Coronary artery (tissue), 2 donors: ENCODE measurements around the gene PIGU.

Experiments
- DNase-seq: peaks from one replicate; pipeline ENCODE4 v3.0.0-alpha.2; 2017; ENCODE audit warnings: low spot score
- H3K27ac ChIP-seq, 2 donors: fragments of 200-600 bp; sonication (generic); one replicate each; pipeline ENCODE4 v1.5.1; 2016 to 2019
- H3K4me3 ChIP-seq: fragments of 200-600 bp; sonication (generic); 2 replicates; pipeline ENCODE4 v1.5.1; 2016; ENCODE audit warnings: mild to moderate bottlenecking, moderate library complexity
- CTCF ChIP-seq: fragments of 200-600 bp; sonication (generic); IDR thresholded peaks from one replicate; pipeline ENCODE4 v1.5.1; 2019; ENCODE audit warnings: antibody characterized with exemption

Gene PIGU

DNA sequence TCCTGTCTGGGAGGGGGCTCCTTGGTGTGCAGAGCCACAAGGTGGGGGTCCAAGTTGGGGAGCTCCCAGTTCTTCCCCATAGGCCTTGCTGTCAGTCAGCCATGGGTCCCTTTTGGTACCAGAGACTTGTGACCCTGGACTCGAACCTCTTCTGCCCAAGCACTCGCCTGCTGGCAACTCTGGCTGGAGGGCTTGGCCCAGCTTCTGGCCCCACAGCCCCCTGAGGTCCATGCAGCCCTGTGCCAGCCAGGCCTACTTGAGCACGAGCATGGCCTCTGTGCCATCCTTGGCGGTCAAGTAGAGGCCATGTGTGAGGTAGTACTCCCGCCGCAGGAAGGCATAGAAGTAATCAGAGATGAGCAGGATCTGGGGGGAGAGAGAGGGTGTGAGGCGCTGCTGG, 116.3 kb downstream of the PIGU start:
- no peak for TF ChIP-seq CTCF
- no peak for DNase-seq
- Histone ChIP-seq H3K27ac (peak overlapping the region in 1 of 2 donors; percentile 17), H3K4me3 (no peak overlapping the region)

GRCh38 chr20:34560141-34560523, 116.8 kb downstream of the PIGU start:
- Histone ChIP-seq H3K27ac (peak overlapping the region; percentile 92 to 98), H3K4me3 (peak overlapping the region; percentile 76)
- TF ChIP-seq CTCF = no peak
- DNase-seq = no peak

DNA sequence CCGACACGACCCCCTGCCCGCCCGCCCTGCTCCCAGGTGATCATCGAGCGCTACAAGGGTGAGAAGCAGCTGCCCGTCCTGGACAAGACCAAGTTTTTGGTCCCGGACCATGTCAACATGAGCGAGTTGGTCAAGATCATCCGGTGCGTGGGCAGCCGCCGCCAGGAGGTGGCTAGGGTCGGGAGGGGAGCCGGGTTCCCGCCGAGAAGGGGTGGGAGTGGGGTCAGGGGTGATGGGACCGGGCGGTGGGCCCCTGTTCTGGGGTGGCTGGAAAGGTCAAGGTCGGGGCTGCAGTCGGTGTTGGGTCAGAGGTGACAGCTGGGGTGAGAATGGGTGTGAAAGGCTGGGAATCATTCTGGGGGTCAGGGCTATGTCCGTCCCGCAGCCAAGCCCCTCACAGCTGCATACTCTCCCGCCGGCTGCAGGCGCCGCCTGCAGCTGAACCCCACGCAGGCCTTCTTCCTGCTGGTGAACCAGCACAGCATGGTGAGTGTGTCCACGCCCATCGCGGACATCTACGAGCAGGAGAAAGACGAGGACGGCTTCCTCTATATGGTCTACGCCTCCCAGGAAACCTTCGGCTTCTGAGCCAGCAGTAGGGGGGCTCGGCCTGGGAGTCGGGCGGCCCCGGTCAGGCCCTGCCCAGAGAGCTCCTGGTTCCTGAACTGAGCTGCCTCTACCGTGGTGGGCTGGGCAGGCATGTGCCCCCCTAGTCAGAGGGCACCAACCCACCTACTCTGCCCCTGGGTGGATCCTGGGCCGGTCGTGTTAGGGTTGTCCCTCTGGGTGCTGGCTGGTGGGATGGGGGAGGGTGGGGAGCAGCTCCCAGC, 117.4 kb downstream of the PIGU start:
- TF ChIP-seq CTCF = no peak
- no peak for DNase-seq
- Histone ChIP-seq H3K4me3 (peak overlapping the region; percentile 76), H3K27ac (peak overlapping the region; percentile 92 to 98)

DNA sequence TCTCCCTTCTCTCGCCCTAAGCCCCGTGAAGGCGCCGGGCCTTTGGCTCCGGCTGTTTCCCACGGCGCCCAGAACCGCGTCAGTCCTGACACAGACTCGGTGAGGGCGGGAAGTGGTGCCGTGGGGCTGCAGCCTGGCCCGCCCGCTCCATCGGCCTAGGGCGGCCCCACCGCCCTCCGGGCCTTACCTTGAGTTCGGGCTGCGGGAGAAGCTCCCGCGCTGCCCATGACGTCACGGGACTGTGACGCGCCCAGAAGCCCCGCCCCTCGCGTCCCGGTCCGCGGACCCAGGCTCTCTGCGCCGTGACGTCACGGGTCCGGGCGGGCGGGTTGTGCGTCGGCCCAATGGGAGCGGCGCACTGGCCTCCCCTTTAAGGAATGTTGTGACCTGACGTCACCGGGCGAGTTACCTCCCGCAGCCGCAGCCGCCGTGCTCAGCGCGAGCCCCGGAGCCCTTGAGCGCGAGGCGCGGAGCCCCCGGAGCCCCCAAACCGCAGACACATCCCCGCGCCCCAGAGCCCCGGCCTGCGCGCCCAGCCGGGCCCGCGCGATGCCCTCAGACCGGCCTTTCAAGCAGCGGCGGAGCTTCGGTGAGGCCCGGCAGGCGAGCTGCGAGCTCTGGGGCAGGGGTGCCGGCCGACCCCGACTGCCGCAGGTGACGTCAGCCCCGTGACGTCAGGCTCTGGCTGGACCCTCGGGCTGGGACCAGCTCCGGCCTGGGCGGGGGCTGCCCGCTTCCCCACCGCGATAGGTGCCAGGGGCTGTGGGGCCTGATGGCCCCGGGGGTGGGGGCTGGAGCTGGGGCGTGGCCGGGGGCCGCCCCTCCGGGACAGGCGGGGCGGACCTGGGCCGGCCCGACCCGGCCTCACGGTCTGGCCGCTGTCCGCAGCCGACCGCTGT, 118.3 kb downstream of the PIGU start, which contains the start of gene MAP1LC3A:
TSS of gene MAP1LC3A (plus strand) at position 399 of the 899 bp plus-strand sequence. CDS start at position 550, 151 bp downstream.
- Histone ChIP-seq H3K27ac (peak within 1 kb of the TSS; percentile 92 to 98), H3K4me3 (peak within 1 kb of the TSS; percentile 76)
- DNase-seq = peak; percentile 96
- TF ChIP-seq CTCF = no peak

DNA sequence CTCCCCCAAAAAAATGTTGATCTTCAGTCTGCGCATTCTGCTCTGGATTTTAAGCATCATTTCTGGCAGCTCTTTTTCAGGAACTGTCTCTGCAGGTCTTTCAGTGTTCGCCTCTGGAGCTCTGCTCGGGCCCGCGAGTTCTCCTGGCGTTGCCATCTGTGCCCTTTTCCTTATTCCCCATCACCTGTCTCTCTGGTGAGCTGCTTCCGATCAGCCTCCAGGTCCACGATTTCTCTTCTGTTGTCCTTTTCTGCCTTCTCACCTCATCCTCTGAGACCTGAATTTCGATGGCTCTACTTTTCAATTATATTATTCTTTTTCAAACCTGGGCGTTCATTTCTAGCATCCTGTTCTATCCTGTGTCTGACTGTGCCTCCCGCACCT, 119.0 kb downstream of the PIGU start:
- no peak for DNase-seq
- no peak for TF ChIP-seq CTCF
- Histone ChIP-seq H3K4me3 (peak overlapping the region; percentile 76), H3K27ac (peak overlapping the region; percentile 92 to 98)

GRCh38 chr20:34553366-34553867, 123.5 kb downstream of the PIGU start:
- no peak for TF ChIP-seq CTCF
- Histone ChIP-seq H3K4me3 (no peak overlapping the region), H3K27ac (no peak overlapping the region)
- DNase-seq = no peak
